ENCODE measurements around the gene DHX15. TPM values are rescaled to one million over a fixed set of nuclear protein-coding genes. Genes with fewer than 3 reads are reported as not detected.

The DHX15 gene
- total and polyA plus RNA-seq, 9 donors = 57.3 to 129 (median 106) TPM

DNA sequence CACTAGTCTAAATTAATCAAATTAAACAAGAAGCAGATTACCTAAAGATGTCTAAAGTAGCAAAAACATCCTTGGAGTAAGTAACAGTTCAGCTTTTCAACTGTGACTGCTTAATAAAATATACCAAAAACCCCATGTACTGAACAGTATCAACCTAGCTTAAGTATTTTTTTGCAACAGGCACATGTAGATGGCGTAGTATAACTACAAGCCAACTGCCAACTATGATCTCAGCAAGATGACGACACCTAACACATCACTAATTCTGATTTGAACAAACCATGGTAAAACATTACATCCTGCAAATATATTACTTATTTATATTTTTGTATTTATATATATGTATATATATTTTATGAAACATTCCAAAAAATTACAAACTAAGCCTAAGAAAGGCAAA lies 24.5 kb downstream of the DHX15 start:
- intact Hi-C loops (cut with DNase I) = no loop called here
- DNase-seq = no peak
- Histone ChIP-seq H3K36me3 (no peaks in the 10 kb centered on the region), H3K9me3 (no peaks in the 10 kb centered on the region), H3K27ac (no peak overlapping the region), H3K4me1 (ENCODE audit: insufficient read depth) (peaks cover 4% of the 10 kb centered on the region), H3K4me3 (no peak overlapping the region), H3K27me3 (no peaks in the 10 kb centered on the region)
- no peak for TF ChIP-seq POLR2A (IDR thresholded peaks at IDR 0.05)
- no peak for TF ChIP-seq EP300 (IDR thresholded peaks at IDR 0.05)
- TF ChIP-seq, protein P1, sequence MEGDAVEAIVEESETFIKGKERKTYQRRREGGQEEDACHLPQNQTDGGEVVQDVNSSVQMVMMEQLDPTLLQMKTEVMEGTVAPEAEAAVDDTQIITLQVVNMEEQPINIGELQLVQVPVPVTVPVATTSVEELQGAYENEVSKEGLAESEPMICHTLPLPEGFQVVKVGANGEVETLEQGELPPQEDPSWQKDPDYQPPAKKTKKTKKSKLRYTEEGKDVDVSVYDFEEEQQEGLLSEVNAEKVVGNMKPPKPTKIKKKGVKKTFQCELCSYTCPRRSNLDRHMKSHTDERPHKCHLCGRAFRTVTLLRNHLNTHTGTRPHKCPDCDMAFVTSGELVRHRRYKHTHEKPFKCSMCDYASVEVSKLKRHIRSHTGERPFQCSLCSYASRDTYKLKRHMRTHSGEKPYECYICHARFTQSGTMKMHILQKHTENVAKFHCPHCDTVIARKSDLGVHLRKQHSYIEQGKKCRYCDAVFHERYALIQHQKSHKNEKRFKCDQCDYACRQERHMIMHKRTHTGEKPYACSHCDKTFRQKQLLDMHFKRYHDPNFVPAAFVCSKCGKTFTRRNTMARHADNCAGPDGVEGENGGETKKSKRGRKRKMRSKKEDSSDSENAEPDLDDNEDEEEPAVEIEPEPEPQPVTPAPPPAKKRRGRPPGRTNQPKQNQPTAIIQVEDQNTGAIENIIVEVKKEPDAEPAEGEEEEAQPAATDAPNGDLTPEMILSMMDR (IDR thresholded peaks at IDR 0.05) = no peak
- 76 to 96% (median 89%) methylated on average over 2 of the region's 2 CpGs for WGBS, 3 donors

DNA sequence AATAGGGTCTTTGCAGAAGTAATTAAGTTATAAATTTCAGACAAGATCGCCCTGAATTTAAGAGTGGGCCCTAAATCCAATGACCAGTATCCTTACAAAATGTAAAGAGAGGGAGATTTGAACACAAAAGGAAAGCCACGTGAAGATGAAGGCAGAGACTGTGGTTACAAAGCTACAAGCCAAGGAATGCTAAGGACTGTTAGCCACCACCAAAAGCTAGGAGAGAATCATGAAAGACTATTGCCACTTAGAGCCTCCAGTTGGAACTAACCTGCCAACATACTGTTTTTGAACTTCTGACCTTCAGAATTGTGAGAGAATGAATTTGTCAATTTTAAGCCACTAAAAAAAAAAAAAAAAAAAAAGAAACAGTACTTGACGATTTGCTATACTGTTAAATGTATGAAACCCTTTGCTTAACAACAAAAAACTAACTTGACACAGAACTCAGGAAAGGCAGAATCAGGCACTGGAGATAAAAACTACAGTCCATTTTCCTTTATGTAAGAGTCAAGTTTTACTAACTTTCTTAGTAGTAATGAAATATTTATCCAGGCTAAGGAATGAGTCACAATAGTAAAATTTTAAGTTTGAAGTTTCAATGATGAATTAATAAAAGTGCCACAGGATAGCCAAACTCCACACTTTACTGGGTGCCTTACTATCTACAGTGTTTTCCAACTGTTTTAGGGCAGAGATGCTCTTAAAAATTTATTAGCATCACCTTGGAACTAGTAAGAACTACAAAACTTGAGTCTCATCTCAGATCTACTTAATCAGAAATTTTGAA lies 25.1 kb downstream of the DHX15 start:
- H3K4me1 ChIP-seq (ENCODE audit: insufficient read depth) = peaks cover 4% of the 10 kb centered on the region
- TF ChIP-seq POLR2A (IDR thresholded peaks at IDR 0.05) (no peak), EP300 (IDR thresholded peaks at IDR 0.05) (no peak)
- TF ChIP-seq, protein P1 (IDR thresholded peaks at IDR 0.05) = no peak
- H3K4me3 ChIP-seq = no peak overlapping the region
- no peaks in the 10 kb centered on the region for H3K36me3 ChIP-seq
- DNase-seq = no peak
- no peak overlapping the region for H3K27ac ChIP-seq
- intact Hi-C loops (cut with DNase I) = no loop called here
- no peaks in the 10 kb centered on the region for H3K27me3 ChIP-seq
- H3K9me3 ChIP-seq = no peaks in the 10 kb centered on the region
- 83 to 86% (median 85%) methylated on average over 3 of the region's 3 CpGs for WGBS, 3 donors

DNA sequence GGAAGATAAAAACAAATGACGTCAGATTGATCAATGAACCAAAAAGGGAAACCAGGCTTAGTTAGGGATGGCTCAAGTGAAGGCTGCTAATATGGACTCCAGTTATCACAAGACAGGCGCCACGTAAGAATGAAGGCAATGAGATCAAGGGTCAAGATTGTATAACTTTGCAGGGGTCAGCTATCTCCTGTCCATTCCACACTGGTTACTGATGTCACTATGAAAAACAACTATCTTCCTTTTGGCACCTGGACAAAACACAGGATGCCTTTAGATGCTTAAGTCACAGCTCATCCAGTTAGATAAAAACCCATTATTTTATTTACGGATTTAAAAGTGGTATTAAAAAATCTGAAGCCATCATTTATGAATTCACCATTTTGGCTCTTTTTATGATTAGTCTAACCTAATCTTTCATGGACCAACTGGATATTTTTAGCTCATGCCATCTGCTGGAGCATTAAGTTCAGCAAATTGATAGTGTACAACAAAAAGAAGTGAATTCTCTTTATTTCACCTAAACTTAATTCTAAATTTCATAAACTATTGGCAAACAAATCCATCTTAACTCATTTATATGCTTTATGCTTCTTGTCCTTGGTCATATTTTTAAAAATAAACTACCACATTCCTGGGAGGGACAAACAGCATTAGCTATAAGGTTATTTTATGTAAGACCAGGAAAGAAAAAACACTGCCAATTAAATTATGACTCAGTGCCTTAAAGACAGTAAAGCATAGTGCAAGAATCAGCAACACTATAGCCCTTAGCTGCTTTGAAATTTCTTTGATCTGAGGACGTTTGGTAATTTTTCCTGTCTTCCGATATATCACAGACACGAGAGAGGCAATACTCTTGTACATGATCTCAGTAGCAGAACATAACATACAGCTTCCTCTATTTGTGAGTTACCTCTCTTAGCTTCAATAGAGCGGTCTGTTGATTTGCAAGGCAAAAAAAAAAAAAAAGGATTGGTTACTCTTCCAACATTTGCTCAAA lies 27.0 kb downstream of the DHX15 start:
- DNase-seq = no peak
- intact Hi-C loops (cut with DNase I) = no loop called here
- Histone ChIP-seq H3K4me3 (no peak overlapping the region), H3K27ac (no peak overlapping the region), H3K4me1 (ENCODE audit: insufficient read depth) (peaks cover 2% of the 10 kb centered on the region), H3K27me3 (no peaks in the 10 kb centered on the region), H3K36me3 (no peaks in the 10 kb centered on the region), H3K9me3 (no peaks in the 10 kb centered on the region)
- TF ChIP-seq EP300 (IDR thresholded peaks at IDR 0.05) (no peak), POLR2A (IDR thresholded peaks at IDR 0.05) (no peak)
- 54 to 60% (median 57%) methylated on average over 8 of the region's 8 CpGs for WGBS, 3 donors

DNA sequence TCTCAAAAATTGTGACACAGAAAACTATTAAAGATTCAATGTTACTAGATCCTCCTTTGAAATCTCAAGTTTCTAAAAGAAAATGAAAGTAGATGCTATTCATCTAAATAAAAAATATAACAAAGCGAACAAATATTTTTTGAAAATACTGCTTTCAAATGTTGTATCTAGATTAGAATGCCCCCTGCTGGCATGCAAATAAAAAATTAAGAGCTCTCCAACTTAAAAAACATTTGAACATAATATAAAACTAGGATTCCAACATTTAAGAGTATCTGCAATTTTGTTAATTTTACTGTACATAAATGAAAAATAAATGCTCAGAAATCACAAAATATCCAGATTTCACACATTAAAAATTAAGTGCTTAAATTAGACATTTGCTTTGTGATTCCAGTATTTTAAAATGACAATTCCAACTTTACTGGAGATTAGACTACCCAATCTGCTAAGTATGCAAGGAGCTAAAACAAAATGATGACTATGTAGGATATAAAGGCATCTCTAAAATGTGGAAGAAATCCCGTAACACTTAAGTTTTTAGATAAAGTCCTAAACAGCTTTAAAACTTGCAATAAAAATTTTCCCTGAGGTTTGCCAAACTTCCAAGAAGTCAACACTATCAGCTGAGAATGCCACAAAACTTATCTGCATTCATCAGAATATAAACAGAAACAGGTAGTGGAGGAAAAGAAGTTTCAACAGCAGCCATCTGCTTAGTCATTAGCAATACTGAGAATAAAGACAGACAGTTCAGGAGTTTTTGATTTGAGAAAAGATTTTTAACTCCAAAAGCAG lies 32.7 kb downstream of the DHX15 start:
- no peak overlapping the region for H3K4me3 ChIP-seq
- TF ChIP-seq EP300 (IDR thresholded peaks at IDR 0.05) (no peak), POLR2A (IDR thresholded peaks at IDR 0.05) (no peak)
- TF ChIP-seq, protein P1 (IDR thresholded peaks at IDR 0.05) = no peak

More for the DNA sequence above, 32.7 kb downstream of the DHX15 start:
- whole genome bisulfite sequencing, 3 donors = 29 to 43% (median 32%) methylated on average over 2 of the region's 2 CpGs
- no peaks in the 10 kb centered on the region for H3K27me3 ChIP-seq
- peaks cover 1% of the 10 kb centered on the region for H3K4me1 ChIP-seq (ENCODE audit: insufficient read depth)
- no peaks in the 10 kb centered on the region for H3K36me3 ChIP-seq
- no peak overlapping the region for H3K27ac ChIP-seq
- no peaks in the 10 kb centered on the region for H3K9me3 ChIP-seq
- intact Hi-C loops (cut with DNase I) = no loop called here
- no peak for DNase-seq
